Gastroesophageal sphincter (tissue), 4 donors: ENCODE results near the gene IRX6. TPM values are rescaled to one million over a fixed set of nuclear protein-coding genes. Genes with fewer than 3 reads are reported as not detected.

ENCODE experiments used
- ATAC-seq: fragments of 150-250 bp; one replicate; pipeline ENCODE4 v1.9.1; 2016; ENCODE audit warnings: mild to moderate bottlenecking, moderate library complexity
- H3K27ac ChIP-seq, 4 donors: fragments of 200-600 bp; sonication (generic) in 3 of 4; 1 replicate in 3 of 4; 2 replicates in 1 of 4; pipeline ENCODE4 v1.5.1; 2016 to 2019
- H3K27me3 ChIP-seq: fragments of 200-600 bp; sonication (generic); one replicate; pipeline ENCODE4 v1.5.1; 2019
- H3K36me3 ChIP-seq, 2 donors: fragments of 200-600 bp; sonication (generic); one replicate each; pipeline ENCODE4 v1.5.1; 2019; ENCODE audit warnings: control low read depth in 1 of 2
- H3K4me1 ChIP-seq, 3 donors: fragments of 200-600 bp; sonication (generic); 1 replicate in 2 of 3; 2 replicates in 1 of 3; pipeline ENCODE4 v1.5.1; 2016 to 2019; ENCODE audit warnings: control low read depth in 2 of 3
- H3K4me3 ChIP-seq, 2 donors: fragments of 200-600 bp; sonication (generic); one replicate each; pipeline ENCODE4 v1.5.1; 2019; ENCODE audit warnings: mild to moderate bottlenecking in 1 of 2, moderate library complexity in 1 of 2
- H3K9me3 ChIP-seq, 3 donors: fragments of 200-600 bp; sonication (generic); one replicate each; pipeline ENCODE4 v1.5.1; 2017 to 2019; ENCODE audit warnings: control low read depth in 2 of 3
- EP300 ChIP-seq: sonication (generic); formaldehyde crosslinking; IDR thresholded peaks from one replicate; pipeline ENCODE4 v1.6.1; 2017; ENCODE audit warnings: antibody characterized with exemption, mild to moderate bottlenecking
- POLR2A ChIP-seq, 2 donors: fragments of 450-650 bp; IDR thresholded peaks; one replicate each; pipeline ENCODE4 v1.6.1; 2017; ENCODE audit warnings: antibody characterized with exemption in 2 of 2, mild to moderate bottlenecking in 2 of 2, moderate library complexity in 1 of 2
- POLR2AphosphoS5 ChIP-seq: sonication (generic); formaldehyde crosslinking; IDR thresholded peaks from one replicate; pipeline ENCODE4 v1.6.1; 2017; ENCODE audit warnings: antibody characterized with exemption
- WGBS, 2 donors: methylation state at CpG; one replicate each; pipeline ENCODE4 v1.1.5; 2018; ENCODE audit warnings: low coverage in 1 of 2; 5-methylcytosine and 5-hydroxymethylcytosine counted together
- total RNA-seq, 4 donors: library from RNA; depleted of rRNA; stranded (reverse); fragments of >200 nt; gene quantifications; one replicate each; pipeline ENCODE4 v1.1.0, GENCODE V29; 2016
- TF ChIP-seq, protein P1 (sequence below), 4 experiments: fragments of 200-600 bp in 2 of 4; fragments of 450-650 bp in 2 of 4; sonication (generic) in 1 of 4; IDR thresholded peaks; one replicate each; pipeline ENCODE4 v1.5.1; 2017 to 2019; ENCODE audit warnings: antibody characterized with exemption in 4 of 4, mild to moderate bottlenecking in 2 of 4, moderate library complexity in 2 of 4

IRX6 gene
- under 1 TPM in 2 of 4 donors, not detected in 2; 0.12 to 0.64 TPM for total RNA-seq

DNA sequence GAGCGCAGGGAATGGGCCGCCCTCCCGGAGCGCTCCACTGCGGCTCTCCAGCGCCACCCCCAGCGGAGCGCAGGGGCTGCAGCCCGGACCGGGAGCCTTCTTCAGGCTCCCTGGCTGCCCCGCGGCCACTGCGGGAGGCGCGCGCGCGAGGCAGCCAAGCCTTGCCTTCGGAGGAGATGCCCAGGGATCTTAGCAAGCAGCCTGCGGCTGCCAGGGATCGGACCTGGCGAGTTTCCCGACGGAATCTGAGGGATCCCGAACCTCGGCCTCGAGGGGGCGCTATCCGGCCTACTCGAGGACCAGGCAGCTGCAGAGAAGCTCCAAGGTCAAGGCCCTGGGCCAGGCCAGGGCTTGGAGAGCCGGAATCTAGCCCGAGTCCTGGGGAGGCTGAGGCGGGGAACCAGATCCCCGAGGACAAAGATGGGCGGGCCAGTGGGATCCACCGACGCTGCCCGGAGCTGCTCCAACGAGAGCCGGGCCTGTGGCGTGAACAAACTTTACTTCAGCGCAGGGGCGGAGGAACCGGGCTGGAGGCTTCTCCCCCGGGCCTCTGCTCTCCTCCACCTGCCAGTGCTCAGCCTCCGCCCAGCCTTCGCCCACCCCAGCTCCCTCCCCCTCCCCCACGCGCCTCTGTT lies at the start of gene IRX6:
TSS of gene IRX6 (plus strand) at position 567 of the 635 bp plus-strand sequence. CDS start 889 bp downstream, outside the sequence.
- 0% methylated on average over 3 of the region's 49 CpGs for WGBS, 2 donors
- Histone ChIP-seq H3K4me1 (peaks cover 0 to 20% (median 8%) of the 10 kb centered on the region in 3 donors), H3K27me3 (peaks cover 92% of the 10 kb centered on the region), H3K36me3 (no peaks in the 10 kb centered on the region), H3K27ac (no peak within 1 kb of the TSS), H3K9me3 (no peaks in the 10 kb centered on the region), H3K4me3 (peak within 1 kb of the TSS in 1 of 2 donors; percentile 10)
- TF ChIP-seq POLR2A (IDR thresholded peaks at IDR 0.05) (no peak), EP300 (no peak), POLR2AphosphoS5 (no peak)
- TF ChIP-seq, protein P1, sequence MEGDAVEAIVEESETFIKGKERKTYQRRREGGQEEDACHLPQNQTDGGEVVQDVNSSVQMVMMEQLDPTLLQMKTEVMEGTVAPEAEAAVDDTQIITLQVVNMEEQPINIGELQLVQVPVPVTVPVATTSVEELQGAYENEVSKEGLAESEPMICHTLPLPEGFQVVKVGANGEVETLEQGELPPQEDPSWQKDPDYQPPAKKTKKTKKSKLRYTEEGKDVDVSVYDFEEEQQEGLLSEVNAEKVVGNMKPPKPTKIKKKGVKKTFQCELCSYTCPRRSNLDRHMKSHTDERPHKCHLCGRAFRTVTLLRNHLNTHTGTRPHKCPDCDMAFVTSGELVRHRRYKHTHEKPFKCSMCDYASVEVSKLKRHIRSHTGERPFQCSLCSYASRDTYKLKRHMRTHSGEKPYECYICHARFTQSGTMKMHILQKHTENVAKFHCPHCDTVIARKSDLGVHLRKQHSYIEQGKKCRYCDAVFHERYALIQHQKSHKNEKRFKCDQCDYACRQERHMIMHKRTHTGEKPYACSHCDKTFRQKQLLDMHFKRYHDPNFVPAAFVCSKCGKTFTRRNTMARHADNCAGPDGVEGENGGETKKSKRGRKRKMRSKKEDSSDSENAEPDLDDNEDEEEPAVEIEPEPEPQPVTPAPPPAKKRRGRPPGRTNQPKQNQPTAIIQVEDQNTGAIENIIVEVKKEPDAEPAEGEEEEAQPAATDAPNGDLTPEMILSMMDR (IDR thresholded peaks at IDR 0.05): peak in 1 of 4 experiments; percentile 11
- ATAC-seq: peak; percentile 71

GRCh38 chr16:55274391-55274790 lies 49.6 kb upstream of the IRX6 start:
- Histone ChIP-seq H3K27ac (no peak overlapping the region), H3K4me3 (no peak overlapping the region), H3K27me3 (peaks cover 31% of the 10 kb centered on the region), H3K9me3 (no peaks in the 10 kb centered on the region), H3K4me1 (no peaks in the 10 kb centered on the region), H3K36me3 (no peaks in the 10 kb centered on the region)
- no peak for ATAC-seq
- WGBS, 2 donors: 59 to 72% methylated on average over 4 to 5 of the region's 5 CpGs
- no peak for TF ChIP-seq POLR2AphosphoS5
- no peak for TF ChIP-seq POLR2A (IDR thresholded peaks at IDR 0.05)
- TF ChIP-seq EP300: no peak
- TF ChIP-seq, protein P1 (IDR thresholded peaks at IDR 0.05): no peak

DNA sequence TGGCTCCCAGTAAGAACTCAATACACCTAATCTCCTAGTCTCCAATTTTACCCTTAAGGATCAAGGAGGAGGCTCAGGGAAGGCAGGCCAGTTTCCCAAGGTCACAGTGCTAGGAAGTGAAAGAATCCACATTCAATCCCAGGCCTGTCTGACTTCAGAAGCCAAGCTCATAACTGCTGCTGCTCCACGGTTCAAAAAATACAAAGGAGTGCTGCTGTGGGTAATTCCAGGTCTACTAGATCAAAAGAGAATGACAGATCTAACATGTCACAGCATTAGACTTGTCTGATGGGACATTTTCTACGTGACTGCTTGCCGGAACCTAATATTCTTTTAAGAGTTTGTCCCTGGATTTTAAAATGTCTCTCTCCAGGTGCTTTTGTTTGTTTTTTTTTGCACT lies 48.8 kb upstream of the IRX6 start:
- TF ChIP-seq POLR2A (IDR thresholded peaks at IDR 0.05) (no peak), EP300 (no peak), POLR2AphosphoS5 (no peak)
- TF ChIP-seq, protein P1 (IDR thresholded peaks at IDR 0.05): no peak
- no peak for ATAC-seq
- Histone ChIP-seq H3K27ac (no peak overlapping the region), H3K4me3 (no peak overlapping the region), H3K4me1 (no peaks in the 10 kb centered on the region), H3K36me3 (no peaks in the 10 kb centered on the region), H3K9me3 (no peaks in the 10 kb centered on the region), H3K27me3 (peaks cover 33% of the 10 kb centered on the region)
- 42 to 69% methylated on average over 3 of the region's 3 CpGs for WGBS, 2 donors

DNA sequence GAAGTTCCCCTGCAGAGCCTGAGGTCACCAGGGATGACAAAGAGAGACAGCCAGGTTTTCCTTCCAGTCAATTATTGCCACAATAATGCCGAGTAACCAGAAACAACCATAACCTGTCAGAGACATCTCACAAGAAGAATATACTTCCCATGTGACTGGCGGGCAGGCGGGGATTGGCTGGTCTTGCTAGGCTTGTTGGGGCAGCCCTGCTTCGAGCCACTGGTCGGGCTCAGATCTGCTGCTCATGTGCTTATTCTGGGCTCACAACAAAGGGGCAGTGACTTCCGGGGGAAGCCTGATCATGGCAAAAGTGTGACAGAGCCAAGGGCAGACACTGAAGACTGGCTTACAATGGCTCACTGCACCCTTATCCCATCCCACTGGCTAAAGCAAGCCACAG lies 48.1 kb upstream of the IRX6 start:
- TF ChIP-seq POLR2AphosphoS5: no peak
- no peak for TF ChIP-seq POLR2A (IDR thresholded peaks at IDR 0.05)
- TF ChIP-seq, protein P1 (IDR thresholded peaks at IDR 0.05): no peak
- no peak for TF ChIP-seq EP300
- H3K4me1 ChIP-seq: no peaks in the 10 kb centered on the region
- no peaks in the 10 kb centered on the region for H3K36me3 ChIP-seq
- WGBS, 2 donors: 87% methylated on average over 3 of the region's 6 CpGs; no CpG with 5 or more reads in 1 of the 2 donors
- H3K27me3 ChIP-seq: peaks cover 38% of the 10 kb centered on the region
- no peak overlapping the region for H3K4me3 ChIP-seq
- H3K27ac ChIP-seq: no peak overlapping the region
- H3K9me3 ChIP-seq: no peaks in the 10 kb centered on the region
- no peak for ATAC-seq

GRCh38 chr16:55277536-55277935 lies 46.5 kb upstream of the IRX6 start:
- H3K9me3 ChIP-seq: no peaks in the 10 kb centered on the region
- H3K27ac ChIP-seq: no peak overlapping the region
- H3K4me1 ChIP-seq: no peaks in the 10 kb centered on the region
- WGBS, 2 donors: 82% methylated on average over 1 of the region's 1 CpG; no CpG with 5 or more reads in 1 of the 2 donors
- H3K27me3 ChIP-seq: peaks cover 49% of the 10 kb centered on the region
- no peak for TF ChIP-seq POLR2AphosphoS5
- TF ChIP-seq, protein P1 (IDR thresholded peaks at IDR 0.05): no peak
- no peak for TF ChIP-seq POLR2A (IDR thresholded peaks at IDR 0.05)
- no peak for TF ChIP-seq EP300
- no peaks in the 10 kb centered on the region for H3K36me3 ChIP-seq
- ATAC-seq: no peak
- H3K4me3 ChIP-seq: no peak overlapping the region
